ENCODE measurements around the gene SLC25A39.

- TF ChIP-seq, protein P1, sequence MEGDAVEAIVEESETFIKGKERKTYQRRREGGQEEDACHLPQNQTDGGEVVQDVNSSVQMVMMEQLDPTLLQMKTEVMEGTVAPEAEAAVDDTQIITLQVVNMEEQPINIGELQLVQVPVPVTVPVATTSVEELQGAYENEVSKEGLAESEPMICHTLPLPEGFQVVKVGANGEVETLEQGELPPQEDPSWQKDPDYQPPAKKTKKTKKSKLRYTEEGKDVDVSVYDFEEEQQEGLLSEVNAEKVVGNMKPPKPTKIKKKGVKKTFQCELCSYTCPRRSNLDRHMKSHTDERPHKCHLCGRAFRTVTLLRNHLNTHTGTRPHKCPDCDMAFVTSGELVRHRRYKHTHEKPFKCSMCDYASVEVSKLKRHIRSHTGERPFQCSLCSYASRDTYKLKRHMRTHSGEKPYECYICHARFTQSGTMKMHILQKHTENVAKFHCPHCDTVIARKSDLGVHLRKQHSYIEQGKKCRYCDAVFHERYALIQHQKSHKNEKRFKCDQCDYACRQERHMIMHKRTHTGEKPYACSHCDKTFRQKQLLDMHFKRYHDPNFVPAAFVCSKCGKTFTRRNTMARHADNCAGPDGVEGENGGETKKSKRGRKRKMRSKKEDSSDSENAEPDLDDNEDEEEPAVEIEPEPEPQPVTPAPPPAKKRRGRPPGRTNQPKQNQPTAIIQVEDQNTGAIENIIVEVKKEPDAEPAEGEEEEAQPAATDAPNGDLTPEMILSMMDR (IDR thresholded peaks at IDR 0.05) = no peak
- no peak for TF ChIP-seq POLR2A (IDR thresholded peaks at IDR 0.05)
These were observed 41.1 kb downstream of the SLC25A39 start for GRCh38 chr17:44283344-44284023.

Data from heart left ventricle (tissue), 13 donors.